HepG2 (cell line): ENCODE results near the gene ATRAID. TPM values are rescaled to one million over a fixed set of nuclear protein-coding genes. Genes with fewer than 3 reads are reported as not detected.
A peak's percentile ranks its signal among the peaks of the same experiment; 100 is the strongest.

ENCODE experiments used
- ARID4A ChIP-seq: sonication (generic); formaldehyde crosslinking; IDR thresholded peaks from 2 replicates; pipeline ENCODE4 v1.5.0; 2020; ENCODE audit warnings: mild to moderate bottlenecking, missing genetic modification reagents, borderline replicate concordance
- CBFB ChIP-seq: sonication (generic); formaldehyde crosslinking; IDR thresholded peaks from 2 replicates; pipeline ENCODE4 v1.4.0; 2020; ENCODE audit warnings: missing genetic modification reagents
- DMAP1 ChIP-seq: IDR thresholded peaks from 2 replicates; pipeline ENCODE4 v1.6.1; 2016
- ETS1 ChIP-seq: sonication (generic); formaldehyde crosslinking; IDR thresholded peaks from 2 replicates; pipeline ENCODE4 v1.4.0; 2020; ENCODE audit warnings: missing genetic modification reagents
- FOXK2 ChIP-seq: fragments of 450-650 bp; IDR thresholded peaks from 2 replicates; pipeline ENCODE4 v1.6.1; 2016
- GPBP1L1 ChIP-seq: sonication (generic); formaldehyde crosslinking; IDR thresholded peaks from 2 replicates; pipeline ENCODE4 v1.5.0; 2020; ENCODE audit warnings: mild to moderate bottlenecking, missing genetic modification reagents
- HMGA1 ChIP-seq: sonication (generic); formaldehyde crosslinking; conservative IDR thresholded peaks from 2 replicates; pipeline ENCODE4 v1.4.0; 2020; ENCODE audit warnings: missing genetic modification reagents
- HNRNPLL ChIP-seq: fragments of 200-400 bp; formaldehyde crosslinking; IDR thresholded peaks from 2 replicates; pipeline ENCODE4 v1.6.1; 2017; ENCODE audit warnings: mild to moderate bottlenecking, low read depth, low read length; ENCODE audit not compliant: poor library complexity, severe bottlenecking
- IKZF1 ChIP-seq: fragments of 450-650 bp; IDR thresholded peaks from 2 replicates; pipeline ENCODE4 v1.7.1; 2016
- KDM3A ChIP-seq: IDR thresholded peaks from 2 replicates; pipeline ENCODE4 v1.6.1; 2018; ENCODE audit warnings: low read depth, missing compliant biosample characterization
- NR0B2 ChIP-seq: sonication (generic); formaldehyde crosslinking; IDR thresholded peaks from 2 replicates; pipeline ENCODE4 v1.4.0; 2020; ENCODE audit warnings: mild to moderate bottlenecking, missing genetic modification reagents
- SETDB1 ChIP-seq: sonication (generic); formaldehyde crosslinking; IDR thresholded peaks from 2 replicates; pipeline ENCODE4 v1.5.1; 2020; ENCODE audit warnings: missing genetic modification reagents, mild to moderate bottlenecking, borderline replicate concordance
- SNAPC2 ChIP-seq: sonication (generic); formaldehyde crosslinking; IDR thresholded peaks from 2 replicates; pipeline ENCODE4 v1.8.1; 2022; ENCODE audit warnings: mild to moderate bottlenecking, missing genetic modification reagents
- ZFP90 ChIP-seq: sonication (generic); formaldehyde crosslinking; IDR thresholded peaks from 2 replicates; pipeline ENCODE4 v1.8.0; 2022; ENCODE audit warnings: missing genetic modification reagents, mild to moderate bottlenecking, inconsistent platforms, borderline replicate concordance
- ZNF235 ChIP-seq: sonication (generic); formaldehyde crosslinking; IDR thresholded peaks from 2 replicates; pipeline ENCODE4 v1.8.1; 2023; ENCODE audit warnings: mild to moderate bottlenecking, missing genetic modification reagents, borderline replicate concordance
- ZNF251 ChIP-seq: sonication (generic); formaldehyde crosslinking; IDR thresholded peaks from 2 replicates; pipeline ENCODE4 v1.9.0; 2021; ENCODE audit warnings: mild to moderate bottlenecking, missing genetic modification reagents
- ZNF263 ChIP-seq: sonication (generic); formaldehyde crosslinking; IDR thresholded peaks from 2 replicates; pipeline ENCODE4 v1.4.0; 2020; ENCODE audit warnings: missing genetic modification reagents
- ZNF280D ChIP-seq: sonication (generic); formaldehyde crosslinking; IDR thresholded peaks from 2 replicates; pipeline ENCODE4 v1.5.1; 2020; ENCODE audit warnings: mild to moderate bottlenecking, missing genetic modification reagents
- ZNF30 ChIP-seq: sonication (generic); formaldehyde crosslinking; IDR thresholded peaks from 2 replicates; pipeline ENCODE4 v1.5.0; 2020; ENCODE audit warnings: mild to moderate bottlenecking, missing genetic modification reagents
- ZNF331 ChIP-seq: sonication (generic); formaldehyde crosslinking; IDR thresholded peaks from 2 replicates; pipeline ENCODE4 v1.4.0; 2020; ENCODE audit warnings: missing genetic modification reagents
- polyA plus RNA-seq, 8 experiments: library from polyadenylated mRNA; depleted of rRNA in 3 of 8; stranded (reverse) in 7 of 8; unstranded in 1 of 8; fragments of >200 nt; fragmentation: Illumina TruSeq in 4 of 8; extraction: Trizol in 4 of 8; gene quantifications; 2 replicates each; pipeline versions ENCODE4 v1.2.1 to v1.2.3, GENCODE V29; 2011 to 2016; ENCODE audit warnings: low read depth in 4 of 8, missing spikeins in 1 of 8, mixed read lengths in 1 of 8; ENCODE audit not compliant: insufficient read depth in 1 of 8
- total RNA-seq, 5 experiments: library from RNA; depleted of rRNA; stranded (reverse); fragments of >200 nt; fragmentation: Illumina TruSeq; extraction: Trizol; gene quantifications; 2 replicates each; pipeline ENCODE4 v1.2.3, GENCODE V29; 2016; ENCODE audit warnings: low read depth in 1 of 5

ATRAID gene
- total and polyA plus RNA-seq, 2 of the 13 experiments (the other 11 are each of a cell fraction or from before 2014, with no cell fraction given): 207 to 382 TPM

GRCh38 chr2:27191070-27191829 is 20.6 kb upstream of the ATRAID start (continued):
- TF ChIP-seq HNRNPLL (no peak), FOXK2 (no peak), ETS1 (CRISPR knock-in tag) (no peak), ZNF331 (CRISPR knock-in tag) (peak; percentile 69; the same call in 1 of the 2 replicates), SNAPC2 (CRISPR knock-in tag) (0 out of 2 replicates have a peak, but pooled peaks have one; percentile 28), HMGA1 (no peak), IKZF1 (no peak), NR0B2 (no peak), ZNF30 (CRISPR knock-in tag) (no peak), ZNF251 (no peak), SETDB1 (CRISPR knock-in tag) (no peak), KDM3A (CRISPR knock-in tag) (0 out of 2 replicates have a peak, but pooled peaks have one; percentile 34), ZNF263 (CRISPR knock-in tag) (no peak), CBFB (CRISPR knock-in tag) (no peak), ARID4A (CRISPR knock-in tag) (no peak; the same call in 1 of the 2 replicates), DMAP1 (CRISPR knock-in tag) (no peak), GPBP1L1 (no peak), ZNF280D (CRISPR knock-in tag) (no peak), ZNF235 (CRISPR knock-in tag) (no peak), ZFP90 (CRISPR knock-in tag) (no peak)
